RKO (cell line): ENCODE data around the gene SUGCT.
"Not testable (repeated sequence)": the region's sequence is repeated elsewhere in the genome, so short reads cannot be mapped to it uniquely, and the experiment has no call there.

ENCODE experiments used
- DNase-seq: peaks from one replicate; pipeline ENCODE4 v3.0.0-alpha.2; 2016; ENCODE audit warnings: low spot score

SUGCT gene

GRCh38 chr7:40622941-40623501 is 488.2 kb downstream of the SUGCT start:
- DNase-seq = no peak

- DNase-seq = no peak
These were observed 489.1 kb downstream of the SUGCT start for GRCh38 chr7:40623863-40624262.

GRCh38 chr7:40627361-40627760 is 492.6 kb downstream of the SUGCT start:
- DNase-seq = not testable (repeated sequence)

GRCh38 chr7:40629891-40630290 is 495.1 kb downstream of the SUGCT start:
- no peak for DNase-seq

- no peak for DNase-seq
These were observed 499.3 kb downstream of the SUGCT start for GRCh38 chr7:40634118-40634517.

- DNase-seq = no peak
These were observed 503.9 kb downstream of the SUGCT start for GRCh38 chr7:40638545-40639320.

GRCh38 chr7:40640566-40640965 is 505.8 kb downstream of the SUGCT start:
- no peak for DNase-seq

GRCh38 chr7:40641701-40642100 is 506.9 kb downstream of the SUGCT start:
- DNase-seq = no peak

GRCh38 chr7:40643664-40644063 is 508.9 kb downstream of the SUGCT start:
- no peak for DNase-seq

GRCh38 chr7:40644454-40645188 is 509.8 kb downstream of the SUGCT start:
- no peak for DNase-seq

GRCh38 chr7:40645197-40645596 is 510.4 kb downstream of the SUGCT start:
- no peak for DNase-seq

GRCh38 chr7:40646717-40647116 is 511.9 kb downstream of the SUGCT start:
- DNase-seq = no peak

GRCh38 chr7:40647719-40648118 is 512.9 kb downstream of the SUGCT start:
- no peak for DNase-seq

- DNase-seq = no peak
These were observed 514.4 kb downstream of the SUGCT start for GRCh38 chr7:40649247-40649646.

GRCh38 chr7:40650903-40651302 is 516.1 kb downstream of the SUGCT start:
- not testable (repeated sequence) for DNase-seq

- no peak for DNase-seq
These were observed 519.4 kb downstream of the SUGCT start for GRCh38 chr7:40654171-40654570.

- DNase-seq = no peak
These were observed 520.6 kb downstream of the SUGCT start for GRCh38 chr7:40655426-40655825.

GRCh38 chr7:40656349-40656748 is 521.5 kb downstream of the SUGCT start:
- no peak for DNase-seq

GRCh38 chr7:40658729-40659128 is 523.9 kb downstream of the SUGCT start:
- DNase-seq = no peak

GRCh38 chr7:40659231-40659630 is 524.4 kb downstream of the SUGCT start:
- no peak for DNase-seq

- no peak for DNase-seq
These were observed 538.5 kb downstream of the SUGCT start for GRCh38 chr7:40673285-40673684.

GRCh38 chr7:40674316-40674715 is 539.5 kb downstream of the SUGCT start:
- DNase-seq = no peak

GRCh38 chr7:40675741-40676140 is 540.9 kb downstream of the SUGCT start:
- DNase-seq = no peak
